Psoas muscle (tissue), 8 donors: ENCODE data around the gene ARHGEF12. TPM values are rescaled to one million over a fixed set of nuclear protein-coding genes. Genes with fewer than 3 reads are reported as not detected.

Source experiments
- ATAC-seq, 4 donors: fragments of 200-7000 bp; cut with Tn5 transposase; one replicate each; pipeline ENCODE4 v1.9.1; 2020; ENCODE audit warnings: moderate library complexity in 3 of 4, mild to moderate bottlenecking in 2 of 4
- DNase-seq, 2 donors: peaks; one replicate each; pipeline ENCODE4 v3.0.0-alpha.2; 2020
- H3K27ac ChIP-seq: fragments of 200-600 bp; one replicate; pipeline ENCODE4 v1.8.0; 2022
- H3K27me3 ChIP-seq, 3 donors: fragments of 200-600 bp in 1 of 3; one replicate each; pipeline versions ENCODE4 v1.6.1 to v1.8.0; 2013 to 2022; ENCODE audit warnings: low read length in 2 of 3, mild to moderate bottlenecking in 2 of 3, moderate library complexity in 1 of 3; ENCODE audit not compliant: insufficient read depth in 3 of 3
- H3K36me3 ChIP-seq, 2 donors: fragments of 200-600 bp in 1 of 2; one replicate each; pipeline versions ENCODE4 v1.6.1 to v1.8.0; 2013 to 2022; ENCODE audit warnings: low read depth in 1 of 2, mild to moderate bottlenecking in 1 of 2, moderate library complexity in 1 of 2; ENCODE audit not compliant: insufficient read depth in 1 of 2
- H3K4me1 ChIP-seq: fragments of 200-600 bp; one replicate; pipeline ENCODE4 v1.8.0; 2022
- H3K4me3 ChIP-seq: fragments of 200-600 bp; one replicate; pipeline ENCODE4 v1.8.0; 2022; ENCODE audit warnings: mild to moderate bottlenecking
- H3K9me3 ChIP-seq: fragments of 200-600 bp; one replicate; pipeline ENCODE4 v1.8.0; 2022
- WGBS, 3 donors: extraction: QIAGEN DNeasy Blood & Tissue Kit; methylation state at CpG; one replicate each; pipeline versions ENCODE4 v1.1.6 to v1.1.7; 2013; 5-methylcytosine and 5-hydroxymethylcytosine counted together
- intact Hi-C, 2 donors: fragments of 100-400 bp; cut with DNase I; formaldehyde crosslinking; loops; one replicate each; pipeline versions ENCODE4 v1.11.0 to v1.14.2; 2022
- polyA plus RNA-seq, 3 donors: library from polyadenylated mRNA; stranded (reverse); fragments of 200-250 nt; gene quantifications; one replicate each; pipeline ENCODE4 v1.2.3, GENCODE V29; 2013
- total RNA-seq, 4 donors: library from RNA; stranded (reverse); fragmentation: NEBNext Ultra II Directional in 2 of 4; extraction: Animal tissue kit (Norgen Biotek cat#: 25700) in 2 of 4; gene quantifications; one replicate each; pipeline versions ENCODE4 v1.2.1 to v1.2.4, GENCODE V29; 2021 to 2023
- TF ChIP-seq, protein P1 (sequence below): fragments of 200-600 bp; IDR thresholded peaks from one replicate; pipeline ENCODE4 v1.8.0; 2022; ENCODE audit warnings: antibody characterized with exemption
- donor health status: healthy with polysubstance abuse.
- donor health status: DM: no; HTN: no; CAD: no; lungs with moderate emphysema.
- donor health status: Bipolar disorder and iron deficiency.
- donor health status: healthy.
- donor health status: DM: yes; HTN: yes; CAD: no.
- donor health status: DM: no; HTN: no; CAD: no.
- donor health status: DM: no; HTN: no; CAD: no.
- donor health status: DM: yes; HTN: yes; CAD: no.

Gene ARHGEF12
- total and polyA plus RNA-seq, 7 donors = 14.8 to 102 (median 45.6) TPM

GRCh38 chr11:120432056-120433018 is 96.1 kb downstream of the ARHGEF12 start:
- intact Hi-C loops = loop anchor here (1.0 to 5.0 kb wide), 2 partner anchors 95 to 96 kb away; partner anchors contain the start of gene ARHGEF12 (in 2 of the 2)
- H3K36me3 ChIP-seq = peaks cover 0 to 67% of the 10 kb centered on the region in 2 donors
- no peak for DNase-seq

DNA sequence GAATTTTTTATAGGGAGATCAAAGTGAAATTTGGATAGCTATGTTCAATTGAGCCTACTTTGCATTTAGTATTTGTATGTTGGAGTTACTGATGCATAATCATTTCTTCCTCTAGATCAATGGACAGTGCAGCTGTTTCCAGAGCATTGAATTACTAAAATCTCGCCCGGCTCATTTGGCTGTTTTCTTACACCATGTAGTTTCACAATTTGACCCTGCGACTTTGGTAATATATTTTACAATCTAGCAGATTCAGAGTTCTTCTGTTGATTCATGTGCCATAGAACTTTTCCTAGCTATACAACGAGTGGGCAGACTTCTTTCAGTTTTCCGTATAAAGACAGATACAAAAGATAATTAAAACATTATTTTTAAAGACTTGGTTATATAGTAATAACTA is 105.4 kb downstream of the ARHGEF12 start:
- Histone ChIP-seq H3K4me1 (no peaks in the 10 kb centered on the region), H3K27me3 (no peaks in the 10 kb centered on the region), H3K36me3 (peaks cover 0 to 99% of the 10 kb centered on the region in 2 donors), H3K9me3 (no peaks in the 10 kb centered on the region), H3K4me3 (no peak overlapping the region), H3K27ac (no peak overlapping the region)
- no peak for ATAC-seq
- TF ChIP-seq, protein P1, sequence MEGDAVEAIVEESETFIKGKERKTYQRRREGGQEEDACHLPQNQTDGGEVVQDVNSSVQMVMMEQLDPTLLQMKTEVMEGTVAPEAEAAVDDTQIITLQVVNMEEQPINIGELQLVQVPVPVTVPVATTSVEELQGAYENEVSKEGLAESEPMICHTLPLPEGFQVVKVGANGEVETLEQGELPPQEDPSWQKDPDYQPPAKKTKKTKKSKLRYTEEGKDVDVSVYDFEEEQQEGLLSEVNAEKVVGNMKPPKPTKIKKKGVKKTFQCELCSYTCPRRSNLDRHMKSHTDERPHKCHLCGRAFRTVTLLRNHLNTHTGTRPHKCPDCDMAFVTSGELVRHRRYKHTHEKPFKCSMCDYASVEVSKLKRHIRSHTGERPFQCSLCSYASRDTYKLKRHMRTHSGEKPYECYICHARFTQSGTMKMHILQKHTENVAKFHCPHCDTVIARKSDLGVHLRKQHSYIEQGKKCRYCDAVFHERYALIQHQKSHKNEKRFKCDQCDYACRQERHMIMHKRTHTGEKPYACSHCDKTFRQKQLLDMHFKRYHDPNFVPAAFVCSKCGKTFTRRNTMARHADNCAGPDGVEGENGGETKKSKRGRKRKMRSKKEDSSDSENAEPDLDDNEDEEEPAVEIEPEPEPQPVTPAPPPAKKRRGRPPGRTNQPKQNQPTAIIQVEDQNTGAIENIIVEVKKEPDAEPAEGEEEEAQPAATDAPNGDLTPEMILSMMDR = no peak
- 63 to 76% (median 66%) methylated on average over 5 of the region's 5 CpGs for WGBS, 3 donors
- intact Hi-C loops = loop anchor here in 1 of 2 donors (2.0 to 5.0 kb wide), 2 partner anchors 17 to 36 kb away; no protein-coding TSS in a partner anchor
- DNase-seq = no peak

More at GRCh38 chr11:120432056-120433018, 96.1 kb downstream of the ARHGEF12 start:
- Histone ChIP-seq H3K4me1 (peaks cover 23% of the 10 kb centered on the region), H3K4me3 (peak overlapping the region; percentile 33), H3K27ac (peak overlapping the region; percentile 82), H3K27me3 (no peaks in the 10 kb centered on the region), H3K9me3 (no peaks in the 10 kb centered on the region)
- peak; percentile 94 to 97 (median 96) for ATAC-seq
- TF ChIP-seq, protein P1 = no peak
- WGBS, 3 donors = 27 to 36% (median 32%) methylated on average over 4 of the region's 4 CpGs

DNA sequence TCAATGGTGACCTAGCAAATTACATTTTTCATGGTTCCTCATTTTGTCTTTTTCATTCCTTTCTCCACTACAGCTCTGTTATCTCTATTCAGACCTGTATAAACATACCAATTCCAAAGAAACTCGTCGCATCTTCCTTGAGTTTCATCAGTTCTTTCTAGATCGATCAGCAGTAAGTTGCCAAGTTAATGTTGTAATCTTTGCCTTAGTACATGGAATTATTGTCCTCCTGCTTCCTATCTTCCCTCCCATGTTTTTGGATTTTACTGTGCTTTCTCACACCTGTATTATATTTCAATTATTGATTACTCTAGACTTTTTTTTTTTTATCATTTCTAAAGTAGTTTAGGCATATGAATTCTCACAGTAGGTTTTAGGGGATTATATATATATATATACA is 105.8 kb downstream of the ARHGEF12 start:
- Histone ChIP-seq H3K4me3 (no peak overlapping the region), H3K9me3 (no peaks in the 10 kb centered on the region), H3K27ac (no peak overlapping the region), H3K4me1 (no peaks in the 10 kb centered on the region), H3K36me3 (peaks cover 0 to 100% of the 10 kb centered on the region in 2 donors), H3K27me3 (no peaks in the 10 kb centered on the region)
- 90 to 94% (median 93%) methylated on average over 3 of the region's 3 CpGs for WGBS, 3 donors
- intact Hi-C loops = loop anchor here in 1 of 2 donors (5.0 kb wide), 1 partner anchor 35 kb away; no protein-coding TSS in a partner anchor
- TF ChIP-seq, protein P1 = no peak
- no peak for DNase-seq
- ATAC-seq = no peak

DNA sequence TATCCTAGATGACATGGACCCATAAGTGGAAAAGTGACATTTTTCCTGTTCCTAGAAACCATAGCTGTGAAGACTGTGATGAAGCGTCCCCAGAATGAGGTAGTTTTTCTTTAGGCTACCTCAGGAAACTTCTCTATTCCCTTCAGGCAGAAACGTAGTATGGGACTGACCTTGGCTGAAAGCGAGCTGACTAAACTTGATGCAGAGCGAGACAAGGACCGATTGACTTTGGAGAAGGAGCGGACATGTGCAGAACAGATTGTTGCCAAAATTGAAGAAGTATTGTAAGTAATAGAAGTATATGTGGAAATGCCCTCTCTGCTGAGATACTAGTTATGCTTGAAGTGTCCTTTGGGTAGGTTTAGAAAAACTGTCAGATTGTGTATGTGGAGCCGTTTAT is 110.6 kb downstream of the ARHGEF12 start:
- DNase-seq = no peak
- no peak overlapping the region for H3K27ac ChIP-seq
- TF ChIP-seq, protein P1 = no peak
- no peak for ATAC-seq
- intact Hi-C loops = no loop called here
- H3K4me3 ChIP-seq = no peak overlapping the region
- H3K9me3 ChIP-seq = no peaks in the 10 kb centered on the region
- H3K4me1 ChIP-seq = no peaks in the 10 kb centered on the region
- 87 to 92% (median 91%) methylated on average over 7 of the region's 7 CpGs for WGBS, 3 donors
- H3K36me3 ChIP-seq = peaks cover 14 to 100% of the 10 kb centered on the region in 2 donors
- H3K27me3 ChIP-seq = no peaks in the 10 kb centered on the region
